Neuronal stem cell (in vitro differentiated cells): ENCODE data around the gene ART3.

Source experiments
- DNase-seq: peaks from one replicate; pipeline ENCODE4 v3.0.0-alpha.2; 2013; ENCODE audit warnings: low spot score
- H2AFZ ChIP-seq: one replicate; pipeline ENCODE4 v1.6.1; 2013; ENCODE audit warnings: mild to moderate bottlenecking, low read length, inconsistent platforms
- H2AK5ac ChIP-seq: 2 replicates; pipeline ENCODE4 v1.6.1; 2013; ENCODE audit warnings: low read depth, mild to moderate bottlenecking, inconsistent platforms, low read length, moderate library complexity, mixed read lengths
- H2BK120ac ChIP-seq: 2 replicates; pipeline ENCODE4 v1.6.1; 2013; ENCODE audit warnings: low read depth, mild to moderate bottlenecking, inconsistent platforms, low read length, moderate library complexity, mixed read lengths
- H2BK12ac ChIP-seq: one replicate; pipeline ENCODE4 v1.6.1; 2013; ENCODE audit warnings: low read length, inconsistent platforms
- H2BK15ac ChIP-seq: 2 replicates; pipeline ENCODE4 v1.6.1; 2013; ENCODE audit warnings: mild to moderate bottlenecking, low read length, inconsistent platforms, mixed read lengths
- H2BK5ac ChIP-seq: one replicate; pipeline ENCODE4 v1.6.1; 2013; ENCODE audit warnings: inconsistent platforms, mild to moderate bottlenecking, low read length, moderate library complexity
- H3K14ac ChIP-seq: one replicate; pipeline ENCODE4 v1.6.1; 2013; ENCODE audit warnings: low read length, inconsistent platforms
- H3K18ac ChIP-seq: 2 replicates; pipeline ENCODE4 v1.6.1; 2013; ENCODE audit warnings: low read length, inconsistent platforms
- H3K23ac ChIP-seq: 2 replicates; pipeline ENCODE4 v1.6.1; 2013; ENCODE audit warnings: low read depth, mild to moderate bottlenecking, mixed read lengths, low read length, inconsistent platforms; ENCODE audit not compliant: poor library complexity
- H3K27ac ChIP-seq: replicated peaks from 3 replicates; pipeline ENCODE4 v1.5.1; 2013; ENCODE audit warnings: low read length, inconsistent platforms
- H3K27me3 ChIP-seq, 3 experiments: 2 replicates each; pipeline ENCODE4 v1.6.1; 2013; ENCODE audit warnings: low read length in 3 of 3, mild to moderate bottlenecking in 2 of 3, inconsistent platforms in 1 of 3, low read depth in 1 of 3, mixed read lengths in 1 of 3, moderate library complexity in 1 of 3; ENCODE audit not compliant: control insufficient read depth in 3 of 3, insufficient read depth in 3 of 3
- H3K36me3 ChIP-seq, 2 donors: replicated peaks in 1 of 2; 2 replicates each; pipeline ENCODE4 v1.6.1; 2013; ENCODE audit warnings: low read length in 2 of 2; ENCODE audit not compliant: control insufficient read depth in 2 of 2, insufficient read depth in 2 of 2
- H3K4ac ChIP-seq: 2 replicates; pipeline ENCODE4 v1.6.1; 2013; ENCODE audit warnings: inconsistent platforms, mild to moderate bottlenecking, low read length, moderate library complexity
- H3K4me1 ChIP-seq, 2 donors: 1 replicate in 1 of 2; 2 replicates in 1 of 2; pipeline ENCODE4 v1.6.1; 2013; ENCODE audit warnings: low read length in 2 of 2, low read depth in 1 of 2; ENCODE audit not compliant: control insufficient read depth in 2 of 2, insufficient read depth in 1 of 2
- H3K4me2 ChIP-seq: one replicate; pipeline ENCODE4 v1.6.1; 2013; ENCODE audit warnings: mild to moderate bottlenecking, low read length, inconsistent platforms; ENCODE audit not compliant: insufficient read depth, poor library complexity, severe bottlenecking
- H3K4me3 ChIP-seq, 2 donors: 2 replicates each; pipeline ENCODE4 v1.5.1; 2013; ENCODE audit warnings: low read length in 2 of 2, mild to moderate bottlenecking in 2 of 2, inconsistent platforms in 1 of 2, moderate library complexity in 1 of 2
- H3K79me1 ChIP-seq: one replicate; pipeline ENCODE4 v1.6.1; 2013; ENCODE audit warnings: low read depth, mild to moderate bottlenecking, inconsistent platforms, low read length, moderate library complexity
- H3K9ac ChIP-seq: one replicate; pipeline ENCODE4 v1.6.1; 2013; ENCODE audit warnings: mild to moderate bottlenecking, low read depth, low read length, inconsistent platforms; ENCODE audit not compliant: poor library complexity
- H3K9me3 ChIP-seq, 2 donors: replicated peaks in 1 of 2; 2 replicates each; pipeline versions ENCODE3 to v1.6.1; 2013; ENCODE audit warnings: low read length in 2 of 2, mild to moderate bottlenecking in 2 of 2, inconsistent platforms in 1 of 2, low read depth in 1 of 2, mixed read lengths in 1 of 2, moderate library complexity in 1 of 2; ENCODE audit not compliant: control insufficient read depth in 2 of 2, insufficient read depth in 1 of 2
- H4K8ac ChIP-seq: one replicate; pipeline ENCODE4 v1.6.1; 2013; ENCODE audit warnings: low read depth, mild to moderate bottlenecking, inconsistent platforms, low read length, moderate library complexity
- H4K91ac ChIP-seq: one replicate; pipeline ENCODE4 v1.6.1; 2013; ENCODE audit warnings: low read length, low read depth, mild to moderate bottlenecking, inconsistent platforms; ENCODE audit not compliant: poor library complexity
- WGBS, 2 donors: extraction: QIAGEN DNeasy Blood & Tissue Kit; methylation state at CpG; one replicate each; pipeline ENCODE4 v1.1.7; 2013; ENCODE audit warnings: missing lambda C conversion rate in 2 of 2, mixed read lengths in 1 of 2; ENCODE audit not compliant: insufficient read length in 2 of 2, insufficient replicate concordance in 1 of 2; ENCODE audit errors: extremely low coverage in 2 of 2; 5-methylcytosine and 5-hydroxymethylcytosine counted together

Gene ART3

GRCh38 chr4:76078033-76078613 is 3.6 kb downstream of the ART3 start:
- H3K9ac ChIP-seq, result no peak overlapping the region
- no peak overlapping the region for H3K23ac ChIP-seq
- no peak overlapping the region for H2BK5ac ChIP-seq
- H3K18ac ChIP-seq, result no peak overlapping the region
- no peak overlapping the region for H3K14ac ChIP-seq
- H3K4ac ChIP-seq, result no peak overlapping the region
- H2AK5ac ChIP-seq, result no peak overlapping the region
- no peaks in the 10 kb centered on the region for H3K4me1 ChIP-seq
- no peak overlapping the region for H2AFZ ChIP-seq
- DNase-seq, result no peak
- H3K27ac ChIP-seq, result no peak overlapping the region
- H3K4me3 ChIP-seq, result no peak overlapping the region
- WGBS, 2 donors, result no CpG with 5 or more reads among the region's 4 CpGs
- no peaks in the 10 kb centered on the region for H3K9me3 ChIP-seq
- no peak overlapping the region for H3K4me2 ChIP-seq
- peaks cover 0 to 26% (median 0%) of the 10 kb centered on the region in 3 experiments for H3K27me3 ChIP-seq
- no peak overlapping the region for H2BK120ac ChIP-seq
- H2BK15ac ChIP-seq, result no peak overlapping the region
- H3K36me3 ChIP-seq, result no peaks in the 10 kb centered on the region
- no peak overlapping the region for H4K8ac ChIP-seq
- H2BK12ac ChIP-seq, result no peak overlapping the region
- no peaks in the 10 kb centered on the region for H3K79me1 ChIP-seq
- no peak overlapping the region for H4K91ac ChIP-seq

DNA sequence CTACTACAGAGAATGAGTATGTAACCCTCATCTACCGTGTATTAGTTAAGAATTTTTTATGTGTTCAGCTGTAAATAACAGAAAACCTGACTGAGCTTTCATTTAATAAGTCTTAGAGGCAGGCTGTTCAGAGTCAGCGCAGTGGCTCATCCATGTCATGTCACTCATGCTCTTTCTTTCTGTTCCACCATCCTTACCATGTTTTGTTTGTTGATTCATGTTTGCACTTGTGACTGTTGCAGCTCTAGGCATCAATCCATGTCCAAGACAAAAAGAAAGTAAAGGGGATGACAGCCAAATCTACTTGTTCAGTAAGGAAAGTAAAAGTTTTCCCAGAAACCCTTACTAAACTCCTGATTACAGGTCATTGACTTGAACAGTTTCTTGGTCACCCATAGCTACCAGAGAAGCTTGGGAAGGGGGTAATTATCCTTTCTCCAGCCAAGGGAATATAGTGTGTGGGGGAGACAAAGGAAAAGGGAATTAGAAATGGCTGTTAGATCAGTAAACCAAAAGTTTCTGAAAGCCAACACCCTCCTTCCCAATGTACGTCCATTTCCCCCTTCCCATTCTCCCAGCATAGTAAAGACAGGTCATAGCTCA is 9.0 kb downstream of the ART3 start:
- no peak for DNase-seq
- Histone ChIP-seq H2AFZ (no peak overlapping the region), H3K23ac (no peak overlapping the region), H4K91ac (no peak overlapping the region), H3K79me1 (no peaks in the 10 kb centered on the region), H3K4me3 (no peak overlapping the region), H3K9me3 (no peaks in the 10 kb centered on the region), H3K9ac (no peak overlapping the region), H3K4me2 (no peak overlapping the region), H2BK12ac (no peak overlapping the region), H3K36me3 (no peaks in the 10 kb centered on the region), H3K4ac (no peak overlapping the region), H3K4me1 (peaks cover 0 to 4% of the 10 kb centered on the region in 2 donors), H2BK120ac (no peak overlapping the region), H2AK5ac (no peak overlapping the region), H3K14ac (no peak overlapping the region), H3K27me3 (peaks cover 0 to 43% (median 0%) of the 10 kb centered on the region in 3 experiments), H2BK15ac (no peak overlapping the region), H4K8ac (no peak overlapping the region), H2BK5ac (no peak overlapping the region), H3K27ac (no peak overlapping the region), H3K18ac (no peak overlapping the region)
- WGBS, 2 donors, result no CpG with 5 or more reads among the region's 3 CpGs

GRCh38 chr4:76084542-76084941 is 10.0 kb downstream of the ART3 start:
- no peak overlapping the region for H3K9ac ChIP-seq
- H3K9me3 ChIP-seq, result no peaks in the 10 kb centered on the region
- no peak overlapping the region for H3K4me2 ChIP-seq
- no peak overlapping the region for H3K4me3 ChIP-seq
- peaks cover 0 to 41% (median 0%) of the 10 kb centered on the region in 3 experiments for H3K27me3 ChIP-seq
- no peak overlapping the region for H4K8ac ChIP-seq
- peaks cover 0 to 4% of the 10 kb centered on the region in 2 donors for H3K4me1 ChIP-seq
- H2AFZ ChIP-seq, result no peak overlapping the region
- WGBS, 2 donors, result no CpG with 5 or more reads among the region's 1 CpG
- H2BK12ac ChIP-seq, result no peak overlapping the region
- no peak overlapping the region for H2BK5ac ChIP-seq
- no peak overlapping the region for H3K4ac ChIP-seq
- no peak overlapping the region for H2BK120ac ChIP-seq
- H3K23ac ChIP-seq, result no peak overlapping the region
- no peak overlapping the region for H4K91ac ChIP-seq
- no peak overlapping the region for H3K27ac ChIP-seq
- no peaks in the 10 kb centered on the region for H3K36me3 ChIP-seq
- no peak overlapping the region for H3K18ac ChIP-seq
- H2AK5ac ChIP-seq, result no peak overlapping the region
- no peaks in the 10 kb centered on the region for H3K79me1 ChIP-seq
- H3K14ac ChIP-seq, result no peak overlapping the region
- H2BK15ac ChIP-seq, result no peak overlapping the region
- no peak for DNase-seq

DNA sequence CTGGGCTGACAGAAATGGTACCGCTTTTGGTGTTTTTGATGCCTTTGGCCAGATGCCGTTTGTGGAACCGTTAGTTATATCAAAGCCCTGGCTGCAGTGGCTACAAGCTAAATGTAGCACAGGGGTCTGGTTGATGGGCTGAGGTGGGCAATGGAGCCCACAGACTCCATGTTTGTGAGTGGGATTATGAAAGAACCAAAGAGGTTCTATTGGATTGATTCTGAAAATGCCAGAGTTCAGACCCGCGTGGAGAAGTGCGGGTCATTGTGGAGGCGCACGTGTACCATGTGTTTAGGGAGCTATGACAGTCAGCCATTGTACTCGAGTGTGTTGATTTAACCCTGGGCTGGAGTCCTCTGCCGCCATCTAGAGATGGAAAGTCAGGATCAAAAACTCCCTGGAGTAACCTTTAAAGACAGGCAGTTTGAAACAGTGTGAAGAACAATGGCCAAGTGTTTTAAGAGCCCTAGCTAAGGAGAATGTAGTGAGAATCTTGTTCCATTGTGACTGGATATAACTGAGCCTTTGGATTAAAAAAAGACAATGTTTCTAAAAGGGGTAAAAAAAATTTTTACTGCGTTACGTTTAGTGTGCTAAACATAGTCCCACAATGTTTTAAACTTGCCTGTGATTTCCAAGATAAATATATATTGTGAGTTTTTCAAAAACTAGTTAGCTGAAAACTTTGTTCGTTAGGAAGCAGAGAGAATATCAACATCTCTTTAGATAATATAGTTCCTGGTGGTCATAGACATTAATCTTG is 12.7 kb downstream of the ART3 start:
- H3K27ac ChIP-seq, result no peak overlapping the region
- H3K14ac ChIP-seq, result peak overlapping the region; percentile 38
- H3K4me2 ChIP-seq, result peak overlapping the region; percentile 25
- no peak overlapping the region for H3K23ac ChIP-seq
- peak; percentile 63 for DNase-seq
- H4K8ac ChIP-seq, result no peak overlapping the region
- peak overlapping the region; percentile 49 for H2BK15ac ChIP-seq
- H3K4ac ChIP-seq, result no peak overlapping the region
- no peak overlapping the region for H4K91ac ChIP-seq
- WGBS, 2 donors, result no CpG with 5 or more reads among the region's 13 CpGs
- H2BK120ac ChIP-seq, result no peak overlapping the region
- peak overlapping the region; percentile 83 for H3K18ac ChIP-seq
- no peak overlapping the region for H3K4me3 ChIP-seq
- H2AK5ac ChIP-seq, result no peak overlapping the region
- H3K36me3 ChIP-seq, result no peaks in the 10 kb centered on the region
- no peaks in the 10 kb centered on the region for H3K79me1 ChIP-seq
- no peak overlapping the region for H2BK5ac ChIP-seq
- no peaks in the 10 kb centered on the region for H3K9me3 ChIP-seq
- peak overlapping the region; percentile 87 for H2AFZ ChIP-seq
- peaks cover 0 to 23% (median 0%) of the 10 kb centered on the region in 3 experiments for H3K27me3 ChIP-seq
- H3K4me1 ChIP-seq, result peaks cover 0 to 4% of the 10 kb centered on the region in 2 donors
- H2BK12ac ChIP-seq, result no peak overlapping the region
- no peak overlapping the region for H3K9ac ChIP-seq
